WTC11 (cell line): Measurements from ENCODE around the gene GATA3. TPM values are rescaled to one million over a fixed set of nuclear protein-coding genes. Genes with fewer than 3 reads are reported as not detected.

Experiments used
- ATAC-seq: fragments of 200-7000 bp; cut with Tn5 transposase; 2 replicates; pipeline ENCODE4 v1.10.0; 2021; ENCODE audit warnings: mild to moderate bottlenecking, moderate library complexity
- CTCF ChIA-PET: fragments of 300-600 bp; sonication (Branson Sonifier 250); formaldehyde crosslinking; loops from one replicate; lab custom pipeline; 2021; ENCODE audit warnings: antibody characterized with exemption; lab: Charles Lee
- POLR2A ChIA-PET: fragments of 350-600 bp; sonication (Branson Sonifier 250); formaldehyde crosslinking; loops from one replicate; lab custom pipeline; 2021; ENCODE audit warnings: antibody characterized with exemption; lab: Charles Lee
- DNase-seq: peaks from one replicate; pipeline ENCODE4 v3.0.0; 2021; ENCODE audit warnings: low spot score
- H3K27ac Mint-ChIP-seq: 2 replicates; pipeline ENCODE4 v1.8.0; 2021; ENCODE audit warnings: mixed read lengths
- H3K27me3 Mint-ChIP-seq: 2 replicates; pipeline ENCODE4 v1.8.0; 2021; ENCODE audit warnings: low read depth, mild to moderate bottlenecking, moderate library complexity, mixed read lengths
- H3K36me3 Mint-ChIP-seq: 2 replicates; pipeline ENCODE4 v1.8.0; 2021; ENCODE audit warnings: mixed read lengths
- H3K4me1 Mint-ChIP-seq: 2 replicates; pipeline ENCODE4 v1.8.0; 2022; ENCODE audit warnings: mixed read lengths
- H3K4me3 Mint-ChIP-seq: 2 replicates; pipeline ENCODE4 v1.8.0; 2021; ENCODE audit warnings: mild to moderate bottlenecking, moderate library complexity, mixed read lengths
- H3K9me3 Mint-ChIP-seq: 2 replicates; pipeline ENCODE4 v1.8.0; 2021; ENCODE audit warnings: mixed read lengths
- AFF4 ChIP-seq: sonication (generic); formaldehyde crosslinking; IDR thresholded peaks from 2 replicates; pipeline ENCODE4 v1.8.1; 2023; ENCODE audit warnings: mild to moderate bottlenecking, missing genetic modification reagents, borderline replicate concordance
- ATF1 ChIP-seq: sonication (generic); formaldehyde crosslinking; IDR thresholded peaks from 2 replicates; pipeline ENCODE4 v1.8.1; 2023; ENCODE audit warnings: mild to moderate bottlenecking, moderate library complexity, missing genetic modification reagents
- ATF2 ChIP-seq: sonication (generic); formaldehyde crosslinking; IDR thresholded peaks from 2 replicates; pipeline ENCODE4 v1.8.1; 2022; ENCODE audit warnings: low read depth, missing genetic modification reagents, borderline replicate concordance
- ESRRA ChIP-seq: sonication (generic); formaldehyde crosslinking; IDR thresholded peaks from 2 replicates; pipeline ENCODE4 v1.8.1; 2022; ENCODE audit warnings: mild to moderate bottlenecking, missing genetic modification reagents, borderline replicate concordance
- FOXJ3 ChIP-seq: sonication (generic); formaldehyde crosslinking; IDR thresholded peaks from 2 replicates; pipeline ENCODE4 v1.9.0; 2021; ENCODE audit warnings: missing genetic modification reagents, mild to moderate bottlenecking, borderline replicate concordance
- FOXK1 ChIP-seq: sonication (generic); formaldehyde crosslinking; IDR thresholded peaks from 2 replicates; pipeline ENCODE4 v1.8.0; 2022; ENCODE audit warnings: mild to moderate bottlenecking, moderate library complexity, missing genetic modification reagents
- FOXP1 ChIP-seq: sonication (generic); formaldehyde crosslinking; IDR thresholded peaks from 2 replicates; pipeline ENCODE4 v1.8.0; 2022; ENCODE audit warnings: missing genetic modification reagents, mild to moderate bottlenecking, moderate library complexity, borderline replicate concordance
- GTF2I ChIP-seq: fragments of 250-450 bp; sonication (Bioruptor Pico); conservative IDR thresholded peaks from 2 replicates; pipeline ENCODE4 v1.4.0; 2021; ENCODE audit warnings: mild to moderate bottlenecking
- HMGA2 ChIP-seq: fragments of 250-450 bp; sonication (Bioruptor Pico); IDR thresholded peaks from 2 replicates; pipeline ENCODE4 v1.4.0; 2021; ENCODE audit warnings: mild to moderate bottlenecking, moderate library complexity
- JAZF1 ChIP-seq: fragments of 250-450 bp; sonication (Bioruptor Pico); IDR thresholded peaks from 2 replicates; pipeline ENCODE4 v1.9.0; 2021; ENCODE audit warnings: moderate library complexity, mild to moderate bottlenecking, inconsistent platforms
- JUN ChIP-seq: sonication (generic); formaldehyde crosslinking; IDR thresholded peaks from 2 replicates; pipeline ENCODE4 v1.8.0; 2023; ENCODE audit warnings: mild to moderate bottlenecking, missing genetic modification reagents
- MLX ChIP-seq: sonication (generic); formaldehyde crosslinking; IDR thresholded peaks from 2 replicates; pipeline ENCODE4 v1.8.1; 2023; ENCODE audit warnings: mild to moderate bottlenecking, missing genetic modification reagents, moderate library complexity
- MXD4 ChIP-seq: fragments of 250-450 bp; sonication (Bioruptor Pico); IDR thresholded peaks from 2 replicates; pipeline ENCODE4 v1.8.0; 2021; ENCODE audit warnings: mild to moderate bottlenecking, moderate library complexity, borderline replicate concordance
- NFATC4 ChIP-seq: fragments of 250-450 bp; sonication (Bioruptor Pico); IDR thresholded peaks from 2 replicates; pipeline ENCODE4 v1.9.0; 2021; ENCODE audit warnings: mild to moderate bottlenecking
- SMAD3 ChIP-seq: sonication (generic); formaldehyde crosslinking; IDR thresholded peaks from 2 replicates; pipeline ENCODE4 v1.8.0; 2022; ENCODE audit warnings: missing genetic modification reagents, mild to moderate bottlenecking, borderline replicate concordance
- SP1 ChIP-seq: sonication (generic); formaldehyde crosslinking; conservative IDR thresholded peaks from 2 replicates; pipeline ENCODE4 v1.8.1; 2022; ENCODE audit warnings: missing genetic modification reagents
- TCF7 ChIP-seq: sonication (generic); formaldehyde crosslinking; IDR thresholded peaks from 2 replicates; pipeline ENCODE4 v1.8.0; 2022; ENCODE audit warnings: mild to moderate bottlenecking, low read depth, missing genetic modification reagents, moderate library complexity
- TEAD1 ChIP-seq: sonication (generic); formaldehyde crosslinking; IDR thresholded peaks from 2 replicates; pipeline ENCODE4 v1.8.0; 2022; ENCODE audit warnings: mild to moderate bottlenecking, missing genetic modification reagents
- TP53 ChIP-seq: sonication (generic); formaldehyde crosslinking; IDR thresholded peaks from 2 replicates; pipeline ENCODE4 v1.8.1; 2023; ENCODE audit warnings: mild to moderate bottlenecking, missing genetic modification reagents
- USF1 ChIP-seq: sonication (generic); formaldehyde crosslinking; IDR thresholded peaks from 2 replicates; pipeline ENCODE4 v1.8.0; 2022; ENCODE audit warnings: mild to moderate bottlenecking, missing genetic modification reagents
- ZBTB43 ChIP-seq: sonication (generic); formaldehyde crosslinking; IDR thresholded peaks from 2 replicates; pipeline ENCODE4 v1.8.1; 2023; ENCODE audit warnings: mild to moderate bottlenecking, missing genetic modification reagents
- total RNA-seq: library from RNA; stranded (reverse); gene quantifications from 3 replicates; pipeline ENCODE4 v1.2.3, GENCODE V29; 2021

Gene GATA3
- total RNA-seq, 1 experiment from 2014 or later = 0.72 TPM

GRCh38 chr10:8104721-8105120 lies 50.2 kb downstream of the GATA3 start:
- Mint-ChIP-seq H3K27ac (no peak overlapping the region), H3K4me1 (peaks cover 12% of the 10 kb centered on the region), H3K4me3 (no peak overlapping the region), H3K27me3 (peaks cover 15% of the 10 kb centered on the region; the same call in 1 of the 2 replicates), H3K9me3 (peaks cover 5% of the 10 kb centered on the region), H3K36me3 (no peaks in the 10 kb centered on the region)
- CTCF ChIA-PET = no interaction called here
- no peak for TF ChIP-seq MXD4
- TF ChIP-seq FOXJ3 (CRISPR knock-in tag) = no peak
- no peak for TF ChIP-seq USF1 (CRISPR knock-in tag)
- TF ChIP-seq AFF4 (CRISPR knock-in tag) = no peak
- no peak for TF ChIP-seq TCF7 (CRISPR knock-in tag)
- ATAC-seq (no peak), DNase-seq (no peak)
- POLR2A ChIA-PET = no interaction called here

GRCh38 chr10:8105932-8106331 lies 51.4 kb downstream of the GATA3 start:
- peaks cover 15% of the 10 kb centered on the region; the same call in 1 of the 2 replicates for H3K27me3 Mint-ChIP-seq
- ChIA-PET CTCF (no interaction called here), POLR2A (no interaction called here)
- peaks cover 5% of the 10 kb centered on the region for H3K9me3 Mint-ChIP-seq
- TF ChIP-seq TEAD1 (CRISPR knock-in tag) (no peak), JAZF1 (CRISPR knock-in tag) (no peak), FOXK1 (CRISPR knock-in tag) (no peak), HMGA2 (CRISPR knock-in tag) (no peak), MLX (CRISPR knock-in tag) (no peak), ESRRA (CRISPR knock-in tag) (no peak), ZBTB43 (CRISPR knock-in tag) (no peak), SP1 (CRISPR knock-in tag) (no peak), AFF4 (CRISPR knock-in tag) (no peak), JUN (CRISPR knock-in tag) (no peak), ATF1 (no peak), NFATC4 (CRISPR knock-in tag) (no peak), SMAD3 (CRISPR knock-in tag) (no peak), FOXP1 (CRISPR knock-in tag) (no peak), TP53 (no peak), GTF2I (CRISPR knock-in tag) (no peak), ATF2 (CRISPR knock-in tag) (no peak)
- H3K4me3 Mint-ChIP-seq = no peak overlapping the region
- peaks cover 12% of the 10 kb centered on the region for H3K4me1 Mint-ChIP-seq
- ATAC-seq = no peak
- no peaks in the 10 kb centered on the region for H3K36me3 Mint-ChIP-seq
- DNase-seq = no peak
- H3K27ac Mint-ChIP-seq = no peak overlapping the region
